IMR-90 (cell line): Measurements from ENCODE around the gene ELMO1. TPM values are rescaled to one million over a fixed set of nuclear protein-coding genes. Genes with fewer than 3 reads are reported as not detected.

Source experiments
- ATAC-seq: fragments of 200-7000 bp; cut with Tn5 transposase; 2 replicates; pipeline ENCODE4 v1.9.1; 2020; ENCODE audit warnings: low read depth, mild to moderate bottlenecking, moderate library complexity
- BruUV-seq: library from RNA; stranded (reverse); fragments of 400-500 nt; replicated peaks from 2 replicates; lab custom pipeline; 2021; lab: Mats Ljungman, UMichigan
- CTCF ChIA-PET: fragments of 300-600 bp; formaldehyde crosslinking; extraction: SDS; loops from one replicate; lab custom pipeline; 2021; ENCODE audit warnings: antibody characterized with exemption; lab: Yijun Ruan, JAX
- POLR2A ChIA-PET: fragments of 300-600 bp; sonication (Branson Sonifier 250); formaldehyde crosslinking; loops from one replicate; lab custom pipeline; 2022; ENCODE audit warnings: antibody characterized with exemption; ENCODE audit not compliant: unreplicated experiment; lab: Charles Lee
- DNase-seq: peaks from one replicate; pipeline ENCODE4 v3.0.0; 2013
- H2AFZ ChIP-seq: replicated peaks from 2 replicates; pipeline ENCODE3; 2013; ENCODE audit warnings: low read length, mild to moderate bottlenecking; ENCODE audit not compliant: poor library complexity
- H2AK5ac ChIP-seq: 2 replicates; pipeline ENCODE4 v1.6.1; 2013; ENCODE audit warnings: low read depth, low read length, inconsistent platforms
- H2AK9ac ChIP-seq: replicated peaks from 2 replicates; pipeline ENCODE3; 2013; ENCODE audit warnings: mild to moderate bottlenecking, low read depth, low read length, moderate library complexity; ENCODE audit not compliant: poor library complexity
- H2BK120ac ChIP-seq: 2 replicates; pipeline ENCODE4 v1.6.1; 2013; ENCODE audit warnings: low read depth, low read length, inconsistent platforms
- H2BK15ac ChIP-seq: 3 replicates; pipeline ENCODE4 v1.6.1; 2013; ENCODE audit warnings: low read depth, low read length, inconsistent platforms
- H2BK20ac ChIP-seq: 2 replicates; pipeline ENCODE4 v1.6.1; 2013; ENCODE audit warnings: low read depth, mild to moderate bottlenecking, inconsistent platforms, low read length, moderate library complexity
- H2BK5ac ChIP-seq: 2 replicates; pipeline ENCODE4 v1.6.1; 2013; ENCODE audit warnings: mild to moderate bottlenecking, low read depth, low read length, inconsistent platforms; ENCODE audit not compliant: poor library complexity, severe bottlenecking
- H3K14ac ChIP-seq: replicated peaks from 2 replicates; pipeline ENCODE4 v1.6.1; 2013; ENCODE audit warnings: low read depth, low read length, inconsistent platforms
- H3K18ac ChIP-seq: 2 replicates; pipeline ENCODE4 v1.6.1; 2013; ENCODE audit warnings: low read depth, low read length, control low read depth
- H3K23ac ChIP-seq: 2 replicates; pipeline ENCODE4 v1.6.1; 2013; ENCODE audit warnings: low read depth, low read length, inconsistent platforms
- H3K27ac ChIP-seq: 2 replicates; pipeline ENCODE4 v1.5.1; 2013; ENCODE audit warnings: mild to moderate bottlenecking, control low read depth, low read length; ENCODE audit not compliant: insufficient read depth
- H3K27me3 ChIP-seq: 2 replicates; pipeline ENCODE4 v1.6.1; 2013; ENCODE audit warnings: low read length; ENCODE audit not compliant: control insufficient read depth, insufficient read depth
- H3K36me3 ChIP-seq: 2 replicates; pipeline ENCODE4 v1.6.1; 2013; ENCODE audit warnings: low read length, mixed read lengths; ENCODE audit not compliant: control insufficient read depth, insufficient read depth
- H3K4ac ChIP-seq: 2 replicates; pipeline ENCODE4 v1.6.1; 2013; ENCODE audit warnings: low read depth, low read length, inconsistent platforms
- H3K4me1 ChIP-seq: 2 replicates; pipeline ENCODE4 v1.6.1; 2013; ENCODE audit warnings: low read length, mixed read lengths; ENCODE audit not compliant: control insufficient read depth, insufficient read depth
- H3K4me2 ChIP-seq: 2 replicates; pipeline ENCODE4 v1.6.1; 2013; ENCODE audit warnings: low read depth, mild to moderate bottlenecking, control low read depth, low read length, moderate library complexity
- H3K4me3 ChIP-seq: 2 replicates; pipeline ENCODE4 v1.5.1; 2013; ENCODE audit warnings: low read depth, mild to moderate bottlenecking, control low read depth, low read length, moderate library complexity; ENCODE audit not compliant: insufficient read depth
- H3K56ac ChIP-seq: 2 replicates; pipeline ENCODE4 v1.6.1; 2013; ENCODE audit warnings: low read length, inconsistent platforms; ENCODE audit not compliant: insufficient read depth; ENCODE audit errors: extremely low read depth
- H3K79me1 ChIP-seq, 2 experiments: 2 replicates each; pipeline ENCODE4 v1.6.1; 2013; ENCODE audit warnings: low read length in 2 of 2, inconsistent platforms in 1 of 2, low read depth in 1 of 2
- H3K9ac ChIP-seq: 2 replicates; pipeline ENCODE4 v1.6.1; 2013; ENCODE audit warnings: low read depth, low read length, control low read depth
- H3K9me1 ChIP-seq: 2 replicates; pipeline ENCODE4 v1.6.1; 2013; ENCODE audit warnings: low read length, inconsistent platforms; ENCODE audit not compliant: insufficient read depth
- H3K9me3 ChIP-seq: 2 replicates; pipeline ENCODE4 v1.6.1; 2013; ENCODE audit warnings: low read length; ENCODE audit not compliant: control insufficient read depth, insufficient read depth
- H4K20me1 ChIP-seq: 2 replicates; pipeline ENCODE4 v1.6.1; 2013; ENCODE audit warnings: low read length, inconsistent platforms; ENCODE audit not compliant: insufficient read depth
- H4K5ac ChIP-seq: 2 replicates; pipeline ENCODE4 v1.6.1; 2013; ENCODE audit warnings: mild to moderate bottlenecking, low read depth, low read length, control low read depth
- H4K8ac ChIP-seq, 2 experiments: 2 replicates each; pipeline ENCODE4 v1.6.1; 2013; ENCODE audit warnings: low read depth in 2 of 2, low read length in 2 of 2, control low read depth in 1 of 2, inconsistent platforms in 1 of 2
- H4K91ac ChIP-seq: 2 replicates; pipeline ENCODE4 v1.6.1; 2013; ENCODE audit warnings: low read depth, low read length, inconsistent platforms; ENCODE audit not compliant: insufficient read depth
- BHLHE40 ChIP-seq: fragments of 150-350 bp; IDR thresholded peaks from 2 replicates; pipeline ENCODE4 v1.6.1; 2016; ENCODE audit warnings: mild to moderate bottlenecking, low read depth, low read length
- CEBPB ChIP-seq: IDR thresholded peaks from 2 replicates; pipeline ENCODE4 v1.6.1; 2012; ENCODE audit warnings: low read depth, low read length, improper control_type of control experiment
- CHD1 ChIP-seq: IDR thresholded peaks from 2 replicates; pipeline ENCODE4 v1.6.1; 2012; ENCODE audit warnings: low read depth, low read length, improper control_type of control experiment
- FOS ChIP-seq: fragments of 150-350 bp; IDR thresholded peaks from 2 replicates; pipeline ENCODE4 v1.6.1; 2016; ENCODE audit warnings: low read depth, low read length
- MAFK ChIP-seq: IDR thresholded peaks from 2 replicates; pipeline ENCODE4 v1.6.1; 2012; ENCODE audit warnings: low read depth, low read length, improper control_type of control experiment
- MXI1 ChIP-seq: IDR thresholded peaks from 2 replicates; pipeline ENCODE4 v1.6.1; 2012; ENCODE audit warnings: low read depth, mild to moderate bottlenecking, low read length, moderate library complexity, borderline replicate concordance
- NFE2L2 ChIP-seq: fragments of 150-350 bp; IDR thresholded peaks from 2 replicates; pipeline ENCODE4 v1.6.1; 2016; ENCODE audit warnings: low read depth, mild to moderate bottlenecking, low read length
- RAD21 ChIP-seq: IDR thresholded peaks from 2 replicates; pipeline ENCODE4 v1.6.1; 2012; ENCODE audit warnings: low read length, improper control_type of control experiment
- RCOR1 ChIP-seq: IDR thresholded peaks from 2 replicates; pipeline ENCODE4 v1.6.1; 2012; ENCODE audit warnings: mild to moderate bottlenecking, low read length, improper control_type of control experiment; ENCODE audit not compliant: insufficient replicate concordance
- RFX5 ChIP-seq: IDR thresholded peaks from 2 replicates; pipeline ENCODE4 v1.8.0; 2012; ENCODE audit warnings: low read depth, mild to moderate bottlenecking, low read length, moderate library complexity
- SMC3 ChIP-seq: fragments of 150-350 bp; IDR thresholded peaks from 2 replicates; pipeline ENCODE4 v1.6.1; 2016; ENCODE audit warnings: low read depth, mild to moderate bottlenecking, antibody characterized with exemption, low read length, moderate library complexity
- WGBS, 2 experiments: methylation state at CpG; one replicate each; pipeline versions ENCODE4 v1.1.5 to v1.1.7; 2013; ENCODE audit warnings: missing lambda C conversion rate in 2 of 2; ENCODE audit not compliant: insufficient read length in 1 of 2; ENCODE audit errors: extremely low coverage in 2 of 2; 5-methylcytosine and 5-hydroxymethylcytosine counted together
- dilution Hi-C: fragments of 300-500 bp; cut with HindIII; formaldehyde crosslinking; loops from one replicate; pipeline ENCODE4 v1.14.3; 2018; ENCODE audit warnings: low sequenced_read_pairs; ENCODE audit not compliant: unreplicated experiment
- in situ Hi-C: fragments of 300-500 bp; cut with MboI; formaldehyde crosslinking; loops from 3 replicates; pipeline ENCODE4 v1.14.3; 2019; ENCODE audit warnings: low sequenced_read_pairs, inconsistent platforms, mixed read lengths
- intact Hi-C: fragments of 100-400 bp; cut with micrococcal nuclease; formaldehyde crosslinking; loops from 2 replicates; pipeline ENCODE4 v1.10.0; 2022
- polyA plus RNA-seq, 3 experiments: library from polyadenylated mRNA; depleted of rRNA; stranded (reverse); fragments of >200 nt; gene quantifications; 2 replicates each; pipeline ENCODE4 v1.2.3, GENCODE V29; 2012; ENCODE audit warnings: low replicate concordance in 1 of 3
- total RNA-seq: library from RNA; depleted of rRNA; stranded (reverse); fragments of >200 nt; gene quantifications from 2 replicates; pipeline ENCODE4 v1.2.3, GENCODE V29; 2012

The ELMO1 gene
- total and polyA plus RNA-seq, 2 of the 4 experiments (the other 2 are of a cell fraction), result 0.03 TPM; not detected in 1

- dilution Hi-C loops, result no loop called here
- in situ Hi-C loops, result no loop called here
These were observed 39.2 kb downstream of the ELMO1 start for GRCh38 chr7:37409461-37409860.

More at GRCh38 chr7:37409461-37409860, 39.2 kb downstream of the ELMO1 start:
- Histone ChIP-seq H3K4ac (no peak overlapping the region), H4K20me1 (no peaks in the 10 kb centered on the region), H2AFZ (no peak overlapping the region), H3K36me3 (no peaks in the 10 kb centered on the region), H3K18ac (no peak overlapping the region), H3K79me1 (no peaks in the 10 kb centered on the region), H3K27me3 (no peaks in the 10 kb centered on the region), H2BK120ac (no peak overlapping the region), H3K4me2 (no peak overlapping the region), H3K23ac (no peak overlapping the region), H3K9me1 (no peaks in the 10 kb centered on the region), H2BK5ac (no peak overlapping the region), H3K56ac (no peak overlapping the region), H4K5ac (no peak overlapping the region), H3K4me3 (no peak overlapping the region), H3K9ac (no peak overlapping the region), H2BK20ac (no peak overlapping the region), H2BK15ac (no peak overlapping the region), H2AK9ac (no peak overlapping the region), H2AK5ac (no peak overlapping the region), H4K91ac (no peak overlapping the region), H3K14ac (no peak overlapping the region), H3K27ac (no peak overlapping the region), H3K9me3 (peaks cover 4% of the 10 kb centered on the region), H4K8ac (no peak overlapping the region), H3K4me1 (no peaks in the 10 kb centered on the region)
- ATAC-seq, result no peak
- ChIA-PET CTCF (no interaction called here), POLR2A (no interaction called here)
- TF ChIP-seq RFX5, result no peak
- no peak for TF ChIP-seq CEBPB
- no peak for TF ChIP-seq SMC3
- no peak for TF ChIP-seq MXI1
- no peak for TF ChIP-seq CHD1
- no peak for TF ChIP-seq FOS
- no peak for TF ChIP-seq NFE2L2
- TF ChIP-seq MAFK, result no peak
- TF ChIP-seq BHLHE40, result no peak
- no peak for TF ChIP-seq RAD21
- TF ChIP-seq RCOR1, result no peak
- DNase-seq, result no peak
- no TSS peak for BruUV-seq
- intact Hi-C loops, result no loop called here
- no CpG with 5 or more reads among the region's 2 CpGs for WGBS, 2 experiments
